NCI-H446 treated with DMSO at 0.1 percent for 48 hours (cell line): Measurements from ENCODE around the gene SIT1.

ENCODE experiments used
- DNase-seq: peaks from one replicate; lab custom pipeline; 2025; lab: John Stamatoyannopoulos, UW

SIT1 gene

DNA sequence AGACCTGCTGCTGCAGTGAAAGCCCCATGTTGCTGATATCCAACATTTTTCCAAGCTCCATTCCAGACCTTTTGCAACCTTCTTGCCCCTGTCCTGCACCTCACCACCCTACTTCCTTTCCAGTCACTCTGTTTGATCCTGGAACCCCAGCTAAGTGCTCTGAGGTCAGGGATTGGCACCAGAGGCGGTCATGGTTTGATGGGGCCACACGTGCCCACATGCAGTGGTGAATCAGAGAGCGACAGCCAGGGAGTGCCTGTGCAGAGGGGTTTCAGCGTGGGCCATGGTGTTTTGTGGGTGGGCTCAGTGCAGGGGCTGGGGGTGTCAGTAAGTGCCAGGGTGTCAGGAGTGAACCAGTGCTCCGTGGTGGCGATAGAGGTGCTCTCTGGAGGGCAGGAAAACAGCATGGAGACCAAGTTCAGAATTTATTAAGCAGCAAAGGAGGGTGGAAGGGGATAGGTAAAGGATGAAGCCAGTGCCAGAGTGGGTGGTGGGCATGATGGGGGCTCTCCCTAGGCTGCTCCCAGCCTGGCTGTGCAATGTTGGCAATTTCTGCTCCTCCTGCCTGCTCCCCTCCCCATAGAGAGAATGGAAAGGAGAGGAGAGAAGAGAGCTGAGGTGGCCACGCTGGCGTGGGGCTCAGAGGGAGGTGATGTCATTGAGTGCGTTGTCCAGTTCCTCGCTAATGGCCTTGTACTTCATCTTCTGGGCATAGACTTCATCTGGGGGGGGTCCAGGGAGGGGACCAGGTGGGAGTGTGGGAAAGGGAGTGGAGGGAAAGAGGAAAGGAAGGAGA, 32.0 kb upstream of the SIT1 start:
- DNase-seq = no peak

- DNase-seq = no peak
Observed at GRCh38 chr9:35682051-35682450, 31.3 kb upstream of the SIT1 start.

DNA sequence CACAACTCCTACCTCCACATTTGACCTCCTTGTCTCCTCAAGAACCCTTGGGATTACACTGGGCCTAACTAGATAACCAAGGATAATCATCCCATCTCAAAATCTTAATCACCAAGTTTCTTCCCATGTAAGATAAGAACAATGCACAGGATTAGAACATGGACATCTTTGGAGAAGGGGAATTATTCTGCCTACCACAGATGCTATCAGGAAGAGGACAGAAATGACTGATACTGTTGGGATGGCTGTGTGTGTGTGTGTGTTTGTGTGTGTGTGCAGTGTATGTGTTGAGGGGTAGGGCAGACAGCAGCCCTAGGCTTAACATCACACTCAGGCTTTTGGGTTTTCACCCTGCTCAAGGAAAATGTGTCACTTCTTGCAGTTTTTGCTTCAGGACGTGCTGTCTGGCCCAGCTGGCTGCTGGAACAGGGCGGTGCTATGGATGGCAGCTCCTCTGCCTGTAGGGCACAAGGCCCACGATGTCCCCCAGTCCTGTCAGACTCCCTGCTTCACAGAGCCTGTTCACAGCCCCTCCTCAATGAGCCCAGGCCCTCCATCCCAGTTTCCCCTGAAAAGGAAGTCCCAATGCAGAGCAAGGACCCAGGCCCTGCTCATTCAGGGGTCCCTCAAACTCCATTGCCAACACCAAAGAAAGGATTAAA, 30.7 kb upstream of the SIT1 start:
- DNase-seq = no peak

- DNase-seq = no peak
Observed at GRCh38 chr9:35680331-35681105, 29.8 kb upstream of the SIT1 start.

DNA sequence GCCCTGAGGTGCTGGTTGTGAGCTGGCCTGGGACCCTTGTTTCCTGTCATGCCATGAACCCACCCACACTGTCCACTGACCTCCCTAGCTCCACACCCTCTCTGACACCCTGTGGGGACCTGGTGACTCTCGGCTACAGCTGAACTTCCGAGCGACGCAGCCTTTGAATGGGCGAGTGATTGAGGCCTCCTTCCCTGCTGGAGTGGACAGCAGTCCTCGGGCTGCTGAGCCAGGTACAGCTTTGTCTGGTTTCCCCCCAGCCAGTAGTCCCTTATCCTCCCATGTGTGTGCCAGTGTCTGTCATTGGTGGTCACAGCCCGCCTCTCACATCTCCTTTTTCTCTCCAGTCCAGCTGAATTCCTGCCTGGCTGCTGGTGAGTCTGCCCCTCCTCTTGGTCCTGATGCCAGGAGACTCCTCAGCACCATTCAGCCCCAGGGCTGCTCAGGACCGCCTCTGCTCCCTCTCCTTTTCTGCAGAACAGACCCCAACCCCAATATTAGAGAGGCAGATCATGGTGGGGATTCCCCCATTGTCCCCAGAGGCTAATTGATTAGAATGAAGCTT, 29.1 kb upstream of the SIT1 start:
- DNase-seq = no peak

DNA sequence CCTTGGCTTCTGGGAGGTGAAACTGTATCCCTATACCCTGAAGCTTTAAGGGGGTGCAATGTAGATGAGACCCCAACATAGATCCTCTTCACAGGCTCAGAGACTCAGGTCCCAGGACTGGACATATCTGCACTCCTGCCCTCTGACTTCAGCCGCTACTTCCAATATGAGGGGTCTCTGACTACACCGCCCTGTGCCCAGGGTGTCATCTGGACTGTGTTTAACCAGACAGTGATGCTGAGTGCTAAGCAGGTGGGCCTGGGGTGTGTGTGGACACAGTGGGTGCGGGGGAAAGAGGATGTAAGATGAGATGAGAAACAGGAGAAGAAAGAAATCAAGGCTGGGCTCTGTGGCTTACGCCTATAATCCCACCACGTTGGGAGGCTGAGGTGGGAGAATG, 28.4 kb upstream of the SIT1 start:
- DNase-seq = no peak

GRCh38 chr9:35675732-35676392, 25.1 kb upstream of the SIT1 start:
- no peak for DNase-seq

- no peak for DNase-seq
Observed at GRCh38 chr9:35675204-35675603, 24.5 kb upstream of the SIT1 start.

DNA sequence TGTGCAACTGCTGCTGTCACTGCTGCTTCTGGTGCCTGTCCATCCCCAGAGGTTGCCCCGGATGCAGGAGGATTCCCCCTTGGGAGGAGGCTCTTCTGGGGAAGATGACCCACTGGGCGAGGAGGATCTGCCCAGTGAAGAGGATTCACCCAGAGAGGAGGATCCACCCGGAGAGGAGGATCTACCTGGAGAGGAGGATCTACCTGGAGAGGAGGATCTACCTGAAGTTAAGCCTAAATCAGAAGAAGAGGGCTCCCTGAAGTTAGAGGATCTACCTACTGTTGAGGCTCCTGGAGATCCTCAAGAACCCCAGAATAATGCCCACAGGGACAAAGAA, 23.3 kb upstream of the SIT1 start:
- DNase-seq = no peak

DNA sequence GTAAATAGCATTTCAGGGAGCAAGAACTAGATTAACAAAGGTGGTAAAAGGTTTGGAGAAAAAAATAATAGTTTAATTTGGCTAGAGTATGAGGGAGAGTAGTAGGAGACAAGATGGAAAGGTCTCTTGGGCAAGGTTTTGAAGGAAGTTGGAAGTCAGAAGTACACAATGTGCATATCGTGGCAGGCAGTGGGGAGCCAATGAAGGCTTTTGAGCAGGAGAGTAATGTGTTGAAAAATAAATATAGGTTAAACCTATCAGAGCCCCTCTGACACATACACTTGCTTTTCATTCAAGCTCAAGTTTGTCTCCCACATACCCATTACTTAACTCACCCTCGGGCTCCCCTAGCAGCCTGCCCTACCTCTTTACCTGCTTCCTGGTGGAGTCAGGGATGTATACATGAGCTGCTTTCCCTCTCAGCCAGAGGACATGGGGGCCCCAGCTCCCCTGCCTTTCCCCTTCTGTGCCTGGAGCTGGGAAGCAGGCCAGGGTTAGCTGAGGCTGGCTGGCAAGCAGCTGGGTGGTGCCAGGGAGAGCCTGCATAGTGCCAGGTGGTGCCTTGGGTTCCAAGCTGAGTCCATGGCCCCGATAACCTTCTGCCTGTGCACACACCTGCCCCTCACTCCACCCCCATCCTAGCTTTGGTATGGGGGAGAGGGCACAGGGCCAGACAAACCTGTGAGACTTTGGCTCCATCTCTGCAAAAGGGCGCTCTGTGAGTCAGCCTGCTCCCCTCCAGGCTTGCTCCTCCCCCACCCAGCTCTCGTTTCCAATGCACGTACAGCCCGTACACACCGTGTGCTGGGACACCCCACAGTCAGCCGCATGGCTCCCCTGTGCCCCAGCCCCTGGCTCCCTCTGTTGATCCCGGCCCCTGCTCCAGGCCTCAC, 22.6 kb upstream of the SIT1 start, which contains the start of gene CA9:
Gene CA9, plus strand, starts transcription at position 797 of the 893 bp plus-strand sequence. Its CDS starts 32 bp downstream, at position 829.
- peak; percentile 55 for DNase-seq

DNA sequence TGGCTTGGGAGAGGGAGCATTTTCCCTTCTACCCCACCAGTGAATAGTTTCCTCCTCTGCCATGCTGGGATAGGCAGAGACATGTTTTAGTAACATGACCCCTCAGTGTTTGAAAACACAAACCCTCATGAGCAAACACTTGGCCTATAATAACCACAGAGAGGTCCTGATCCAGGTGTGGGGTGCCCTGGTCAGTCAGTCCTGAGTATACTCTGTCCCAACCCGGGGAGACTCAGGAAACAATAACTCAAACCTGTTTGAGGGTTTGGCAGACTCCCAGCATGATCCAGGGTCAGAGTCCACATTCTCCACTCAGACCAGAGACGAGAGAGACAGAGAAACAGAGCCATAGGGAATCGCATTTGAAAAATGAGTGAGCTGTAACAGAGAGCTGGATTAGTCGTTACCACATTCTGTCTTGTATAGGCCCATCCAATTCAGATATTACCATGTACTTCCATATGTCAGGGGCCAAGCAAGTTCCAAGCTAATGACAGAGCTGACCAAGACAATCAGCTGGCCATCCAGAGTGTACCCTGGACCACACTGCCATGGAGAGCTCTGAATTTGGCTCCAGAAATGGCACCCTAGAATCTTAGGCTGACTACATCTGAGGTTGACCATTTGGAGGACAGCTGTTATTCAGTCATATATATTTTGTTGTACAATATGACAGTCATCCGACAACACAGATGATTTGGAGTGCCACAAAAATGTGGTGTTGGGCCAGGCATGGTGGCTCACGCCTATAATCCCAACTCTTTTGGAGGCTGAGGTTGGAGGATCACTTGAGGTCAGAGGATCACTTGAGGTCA, 18.8 kb upstream of the SIT1 start:
- DNase-seq = no peak

GRCh38 chr9:35667939-35668338, 17.2 kb upstream of the SIT1 start:
- DNase-seq = no peak

- no peak for DNase-seq
Observed at GRCh38 chr9:35666549-35666948, 15.8 kb upstream of the SIT1 start.

GRCh38 chr9:35666045-35666444, 15.3 kb upstream of the SIT1 start:
- DNase-seq = no peak

DNA sequence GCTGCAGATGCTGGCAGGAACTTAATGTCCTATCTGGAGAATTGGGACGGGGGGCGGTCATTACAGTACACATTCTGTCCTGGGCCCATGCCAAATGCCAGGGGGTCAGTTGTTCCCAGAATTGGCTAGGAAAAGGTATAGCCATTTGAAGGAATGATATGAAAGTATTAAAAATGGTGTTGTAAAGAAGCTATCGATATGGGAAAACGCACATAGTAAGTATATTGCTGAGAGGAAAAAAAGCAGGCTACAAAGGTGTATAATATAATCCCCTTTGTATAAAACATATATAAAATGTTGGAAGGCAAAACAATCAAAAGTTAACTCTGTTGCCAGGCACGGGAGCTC, 14.7 kb upstream of the SIT1 start:
- DNase-seq = no peak

GRCh38 chr9:35664531-35665470, 14.1 kb upstream of the SIT1 start, which contains the start of gene ARHGEF39:
TSS of gene ARHGEF39 (minus strand) at chr9:35665195. CDS start at chr9:35665169, 26 bp downstream.
- peak; percentile 57 for DNase-seq

- DNase-seq = no peak
Observed at GRCh38 chr9:35662437-35662836, 11.7 kb upstream of the SIT1 start.

DNA sequence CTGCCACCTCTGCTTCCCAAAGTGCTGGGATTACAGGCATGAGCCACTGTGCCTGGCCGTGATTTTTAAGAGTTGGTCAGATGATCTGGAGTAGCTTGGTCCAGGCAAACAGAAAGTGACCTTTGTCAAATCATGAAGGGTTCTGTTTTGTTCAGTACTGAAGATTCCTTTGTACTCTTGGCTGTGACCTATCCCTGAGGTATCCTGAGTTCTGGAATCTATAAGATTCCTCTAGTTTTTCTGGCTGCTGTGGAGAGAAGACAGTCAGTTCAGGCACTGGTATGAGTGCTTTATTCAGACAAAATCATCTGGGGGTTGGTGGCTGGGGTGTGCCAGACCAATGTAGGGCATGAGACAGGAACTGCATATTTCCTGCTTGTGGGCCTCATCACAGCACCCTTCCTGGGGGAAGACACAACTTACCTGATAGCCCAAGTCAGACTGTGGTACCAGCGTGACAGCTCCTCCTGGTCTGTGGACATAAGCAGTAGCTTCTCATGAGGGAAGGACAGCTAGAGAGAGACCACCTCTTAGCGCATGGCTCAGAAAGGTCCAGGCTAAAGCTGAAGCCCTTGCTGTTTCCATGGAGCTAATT, 11.1 kb upstream of the SIT1 start:
- DNase-seq = no peak
